ENCODE measurements around the gene SLITRK2.

- TF ChIP-seq, protein P1, sequence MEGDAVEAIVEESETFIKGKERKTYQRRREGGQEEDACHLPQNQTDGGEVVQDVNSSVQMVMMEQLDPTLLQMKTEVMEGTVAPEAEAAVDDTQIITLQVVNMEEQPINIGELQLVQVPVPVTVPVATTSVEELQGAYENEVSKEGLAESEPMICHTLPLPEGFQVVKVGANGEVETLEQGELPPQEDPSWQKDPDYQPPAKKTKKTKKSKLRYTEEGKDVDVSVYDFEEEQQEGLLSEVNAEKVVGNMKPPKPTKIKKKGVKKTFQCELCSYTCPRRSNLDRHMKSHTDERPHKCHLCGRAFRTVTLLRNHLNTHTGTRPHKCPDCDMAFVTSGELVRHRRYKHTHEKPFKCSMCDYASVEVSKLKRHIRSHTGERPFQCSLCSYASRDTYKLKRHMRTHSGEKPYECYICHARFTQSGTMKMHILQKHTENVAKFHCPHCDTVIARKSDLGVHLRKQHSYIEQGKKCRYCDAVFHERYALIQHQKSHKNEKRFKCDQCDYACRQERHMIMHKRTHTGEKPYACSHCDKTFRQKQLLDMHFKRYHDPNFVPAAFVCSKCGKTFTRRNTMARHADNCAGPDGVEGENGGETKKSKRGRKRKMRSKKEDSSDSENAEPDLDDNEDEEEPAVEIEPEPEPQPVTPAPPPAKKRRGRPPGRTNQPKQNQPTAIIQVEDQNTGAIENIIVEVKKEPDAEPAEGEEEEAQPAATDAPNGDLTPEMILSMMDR (IDR thresholded peaks at IDR 0.05) = no peak
- no peak for TF ChIP-seq ZFX (IDR thresholded peaks at IDR 0.05; ENCODE audit: borderline replicate concordance)
These were observed 35.6 kb downstream of the SLITRK2 start for GRCh38 chrX:145853181-145853580.

Data from 22Rv1 (cell line).